HG02840 (cell line): ENCODE measurements around the gene ENTHD1.

Source experiments
- ATAC-seq: cut with Tn5 transposase; IDR thresholded peaks from one replicate; pipeline ENCODE4 v1.9.1; 2021; ENCODE audit warnings: mild to moderate bottlenecking, moderate library complexity, moderate number of reproducible peaks; ENCODE audit not compliant: unreplicated experiment, low FRiP score

Gene ENTHD1

GRCh38 chr22:39721206-39722031 lies 172.1 kb downstream of the ENTHD1 start:
- ATAC-seq, result no peak

DNA sequence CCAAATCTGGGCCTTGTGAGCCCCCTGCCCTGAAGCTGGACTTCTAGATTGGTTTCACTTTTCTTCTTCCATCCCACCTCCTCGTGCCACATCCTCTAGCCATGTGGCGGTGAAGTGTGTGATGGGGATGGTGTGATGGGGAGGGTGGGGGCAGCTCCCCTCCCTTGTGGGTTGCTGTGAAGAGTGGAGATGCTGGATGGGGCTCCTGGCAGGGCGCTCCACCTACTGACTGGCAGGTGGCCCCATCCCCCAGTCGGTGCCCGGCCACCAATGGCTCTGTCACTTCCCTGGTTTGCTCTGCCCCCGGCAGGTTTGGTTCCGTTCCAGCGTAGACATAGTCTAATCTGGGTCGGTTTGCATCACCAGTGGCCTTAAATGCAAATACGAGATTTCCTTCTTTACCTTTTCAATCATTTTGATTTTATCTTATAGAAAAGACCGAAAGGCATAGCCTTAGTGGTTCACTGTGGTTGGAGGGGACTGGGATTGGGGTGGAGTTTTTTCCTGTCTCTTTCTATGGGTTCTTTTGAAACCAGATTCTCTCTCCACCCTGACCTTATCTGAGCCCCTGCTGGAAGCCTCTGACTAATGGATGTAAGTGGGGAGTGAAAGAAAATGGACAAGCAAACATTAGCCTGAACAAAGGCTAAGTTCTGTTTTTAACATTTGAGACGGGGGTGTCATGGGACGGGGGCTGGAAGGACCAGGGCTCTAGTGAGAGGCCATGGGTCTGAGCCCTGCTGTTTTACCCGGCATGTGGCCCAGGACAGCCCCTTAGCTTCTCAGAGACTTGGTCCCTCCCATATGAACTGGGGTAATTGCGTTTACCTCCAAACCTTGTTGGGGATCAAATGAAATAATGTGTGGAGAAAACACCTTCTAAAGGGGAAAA lies 173.8 kb downstream of the ENTHD1 start:
- ATAC-seq, result no peak

- no peak for ATAC-seq
These were observed 174.6 kb downstream of the ENTHD1 start for GRCh38 chr22:39718921-39719475.

DNA sequence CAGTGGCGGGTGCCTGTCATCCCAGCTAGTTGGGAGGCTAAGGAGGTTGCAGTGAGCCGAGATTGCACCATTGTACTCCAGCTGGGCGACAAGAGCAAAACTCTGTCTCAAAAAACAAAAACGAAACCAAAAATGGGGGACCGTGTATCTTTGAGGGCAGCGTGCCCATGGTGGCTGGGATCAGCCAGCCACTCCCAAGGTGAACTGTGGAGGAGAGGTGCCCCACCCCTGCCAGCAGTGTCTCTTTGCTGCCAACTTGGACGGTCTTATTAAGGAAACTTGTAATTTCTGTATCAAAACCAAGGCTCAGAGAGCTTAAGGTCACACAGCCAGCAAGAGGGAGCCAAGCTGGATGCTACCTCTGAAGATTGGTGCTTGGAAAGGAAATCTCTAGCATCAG lies 175.4 kb downstream of the ENTHD1 start:
- ATAC-seq, result no peak

- no peak for ATAC-seq
These were observed 176.5 kb downstream of the ENTHD1 start for GRCh38 chr22:39717099-39717498.

DNA sequence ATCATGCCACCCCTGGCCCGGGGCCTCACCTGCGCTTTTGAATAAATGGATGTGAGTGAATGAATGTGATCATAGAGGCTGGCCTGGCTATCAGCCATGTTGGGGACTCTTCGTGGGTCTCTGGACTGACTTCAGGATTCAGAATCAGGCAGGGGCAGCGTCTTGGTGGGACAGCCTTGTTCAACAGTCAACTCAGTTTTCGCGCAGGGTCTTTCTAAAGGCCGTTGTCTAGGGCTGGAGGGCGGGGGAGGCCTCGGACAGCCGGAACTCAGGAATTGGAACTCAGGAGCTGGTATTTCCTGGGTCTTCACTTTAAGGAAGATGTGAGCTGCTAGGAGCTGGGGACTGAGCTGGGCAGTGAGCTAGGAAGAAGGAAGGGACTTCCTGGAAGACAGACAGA lies 177.0 kb downstream of the ENTHD1 start:
- no peak for ATAC-seq

DNA sequence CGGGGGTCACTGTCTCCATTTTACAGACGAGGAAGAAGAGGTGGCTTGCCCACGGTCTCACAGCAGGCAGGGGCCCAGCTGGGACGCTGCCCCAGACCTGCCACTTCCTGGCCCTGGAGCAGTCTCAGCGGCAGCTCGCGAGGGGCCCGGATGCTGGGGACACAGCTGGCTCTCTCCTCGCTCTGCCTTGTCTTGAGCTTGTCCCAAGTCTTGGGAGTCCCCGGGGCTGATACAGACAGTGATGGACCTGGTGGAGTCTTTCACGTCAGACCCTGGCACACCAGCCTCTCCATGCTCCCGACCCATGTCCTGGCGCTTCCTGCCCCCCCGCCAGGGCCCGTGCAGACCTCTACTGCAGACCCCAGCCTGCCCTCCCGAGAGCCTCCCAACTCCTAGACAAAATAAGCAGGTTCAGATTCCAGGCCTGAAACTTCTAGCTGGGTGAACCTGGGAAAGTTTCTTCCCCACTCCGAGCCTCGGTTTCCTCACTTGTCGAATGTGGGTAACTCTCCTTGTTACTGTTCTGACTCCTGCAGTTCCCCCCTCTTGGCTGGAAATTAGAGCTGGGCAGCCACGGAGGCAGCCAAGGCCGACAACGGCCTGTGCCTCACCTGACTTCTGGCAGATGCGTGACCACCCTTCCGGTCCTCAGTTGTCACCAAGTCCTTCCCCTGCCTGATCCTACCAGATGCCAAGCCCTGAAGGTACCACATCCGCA lies 177.6 kb downstream of the ENTHD1 start:
- no peak for ATAC-seq

DNA sequence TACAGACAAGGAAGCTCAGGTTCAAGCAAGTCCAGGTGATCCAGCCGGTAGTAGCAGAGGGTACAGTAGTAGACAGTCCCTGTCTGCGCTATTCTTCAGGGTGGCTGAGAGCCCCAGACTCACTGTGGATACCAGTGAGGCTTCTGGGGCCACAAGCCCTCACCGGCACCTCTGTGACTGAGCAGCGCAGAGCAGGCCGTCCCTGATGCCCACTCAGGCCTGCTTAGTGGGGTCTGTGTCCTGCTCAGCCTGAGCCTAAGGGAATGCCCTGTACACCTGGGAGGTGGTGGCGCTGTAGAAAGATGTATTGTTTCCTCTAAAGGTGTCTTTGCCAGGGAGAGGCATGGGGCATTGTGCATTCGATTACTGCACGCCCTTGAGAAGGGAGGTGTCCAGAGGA lies 179.2 kb downstream of the ENTHD1 start:
- ATAC-seq, result no peak

DNA sequence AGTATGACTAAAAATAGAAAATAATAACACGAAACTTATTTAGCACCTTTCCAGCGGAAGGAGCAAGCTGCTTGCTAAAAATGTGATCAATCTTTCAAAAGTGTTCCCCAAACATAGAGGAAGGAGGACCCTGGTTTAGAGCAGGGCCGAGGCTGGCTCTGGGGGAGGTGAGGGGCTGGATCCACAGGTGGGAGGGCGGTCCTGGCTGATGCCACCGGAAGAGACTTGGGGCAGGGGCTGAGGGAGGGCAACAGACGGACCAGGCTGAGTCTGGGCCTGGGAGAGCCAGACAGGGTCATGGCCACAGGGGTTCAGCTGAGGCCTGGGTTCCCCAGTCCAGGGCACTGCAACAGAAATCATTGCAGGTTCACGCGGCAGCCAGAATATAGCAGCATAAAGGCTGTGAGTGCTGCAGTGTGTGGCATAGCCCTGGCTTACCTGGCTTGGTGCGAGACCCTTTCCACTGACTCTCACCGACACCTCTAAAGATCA lies 179.7 kb downstream of the ENTHD1 start:
- no peak for ATAC-seq

DNA sequence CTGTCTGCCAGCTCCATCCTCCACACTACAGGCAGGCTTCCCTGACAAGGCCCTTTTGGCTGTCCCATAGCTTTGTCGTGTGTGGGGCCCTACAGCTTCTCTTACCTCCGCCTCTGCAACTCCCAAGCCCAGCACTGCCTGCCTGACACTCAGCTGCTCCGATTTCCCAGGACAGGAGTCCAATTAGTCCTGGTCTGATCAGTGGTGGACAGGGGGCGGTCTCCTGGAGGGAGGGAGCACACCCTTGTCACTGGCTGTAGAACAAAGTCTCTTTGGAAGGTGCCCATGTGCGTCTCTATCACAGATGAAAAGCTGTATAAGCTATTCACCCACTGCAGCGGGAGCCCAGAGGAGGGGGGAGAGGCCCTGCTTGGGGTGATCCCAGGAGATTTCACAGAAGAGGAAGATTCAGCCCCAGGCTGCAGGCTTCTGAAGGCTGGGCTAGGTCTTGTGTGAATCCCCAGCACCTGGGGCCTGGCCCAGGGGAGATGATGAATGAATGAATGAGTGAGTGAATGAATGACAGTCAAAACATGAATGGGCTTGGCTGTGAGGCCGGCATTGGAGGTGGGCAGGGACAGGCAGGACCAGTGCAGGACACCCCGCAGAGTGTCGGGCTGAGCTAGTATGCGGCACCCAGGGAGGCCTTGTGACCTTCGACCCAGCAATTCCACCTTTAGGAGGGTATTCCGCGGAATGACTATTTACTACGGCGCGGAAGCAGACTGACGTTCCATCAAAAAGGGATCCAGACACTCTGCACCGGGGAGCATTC lies 180.6 kb downstream of the ENTHD1 start:
- no peak for ATAC-seq

DNA sequence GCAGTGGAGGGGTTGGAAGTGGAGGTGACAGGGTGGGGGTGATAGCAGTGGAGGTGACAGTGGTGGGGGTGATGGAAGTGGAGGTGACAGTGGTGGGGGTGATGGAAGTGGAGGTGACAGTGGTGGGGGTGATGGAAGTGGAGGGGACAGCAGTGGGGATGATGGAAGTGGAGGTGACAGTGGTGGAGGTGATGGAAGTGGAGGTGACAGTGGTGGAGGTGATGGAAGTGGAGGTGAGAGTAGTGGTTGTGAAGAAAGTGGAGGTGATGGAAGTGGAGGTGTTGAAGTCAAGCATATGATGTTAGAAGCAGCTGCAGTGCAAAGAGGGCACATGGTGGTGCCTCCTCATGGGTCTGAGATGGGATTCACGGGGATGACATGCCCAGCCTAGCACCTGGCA lies 181.5 kb downstream of the ENTHD1 start:
- ATAC-seq, result no peak

DNA sequence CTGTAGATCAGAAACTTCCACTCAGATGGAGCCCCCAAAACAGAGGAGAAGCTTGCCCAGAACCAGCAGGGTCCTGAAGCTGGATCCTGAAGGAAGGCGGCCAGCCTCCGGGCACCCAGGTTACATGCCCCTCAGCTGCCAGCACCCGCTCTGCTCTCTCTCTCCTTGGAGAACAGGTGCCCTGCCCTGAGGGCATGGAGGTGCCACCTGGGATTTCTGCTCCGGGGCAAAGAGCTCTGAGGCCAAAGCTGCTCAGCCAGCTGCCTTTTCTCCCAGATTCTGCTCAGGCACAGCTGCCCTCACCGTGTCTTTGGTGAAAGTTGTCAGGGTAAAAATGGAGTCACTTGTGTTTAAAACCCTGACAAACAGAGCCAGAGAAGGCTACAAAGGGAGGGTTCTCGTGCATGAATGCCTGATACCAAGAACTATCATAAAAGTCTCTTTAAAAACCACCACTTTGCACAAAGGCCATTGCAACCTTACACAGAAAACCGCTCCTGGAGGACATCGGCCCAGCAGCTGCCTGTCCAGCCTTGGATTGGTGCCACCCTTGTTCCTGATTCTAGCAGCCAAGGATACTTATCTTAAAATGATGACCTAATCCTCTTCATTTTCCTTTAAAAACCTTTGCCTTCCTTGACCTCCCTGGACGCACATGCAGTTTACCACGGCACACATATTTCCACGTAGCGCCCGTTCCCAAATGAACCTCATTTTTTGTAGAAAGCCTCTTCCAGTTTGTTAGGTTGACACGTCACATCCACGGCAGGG lies 183.0 kb downstream of the ENTHD1 start:
- no peak for ATAC-seq

- no peak for ATAC-seq
These were observed 185.7 kb downstream of the ENTHD1 start for GRCh38 chr22:39707816-39708215.

GRCh38 chr22:39707351-39707750 lies 186.2 kb downstream of the ENTHD1 start:
- no peak for ATAC-seq

GRCh38 chr22:39706376-39707140 lies 187.0 kb downstream of the ENTHD1 start:
- no peak for ATAC-seq

DNA sequence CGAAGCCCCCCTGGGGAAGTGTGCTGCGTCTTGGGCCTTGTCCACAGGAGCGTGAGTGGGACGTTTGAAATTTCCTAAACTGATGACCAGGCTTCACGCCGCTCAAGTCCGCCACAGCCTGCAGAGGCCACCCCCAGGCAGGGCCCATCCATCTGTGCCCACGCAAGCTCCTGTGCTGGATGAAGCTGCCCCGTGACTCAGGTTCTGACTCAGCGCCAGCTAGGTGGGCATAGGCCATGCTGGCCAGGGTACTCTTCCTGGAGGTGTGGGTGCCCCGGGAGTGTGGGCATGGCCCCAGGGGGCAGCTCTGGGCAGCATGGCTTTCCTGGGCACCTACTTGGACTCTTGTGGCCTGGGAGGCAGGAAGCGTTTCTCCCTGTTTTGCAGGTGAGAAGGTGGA lies 188.2 kb downstream of the ENTHD1 start:
- ATAC-seq, result no peak

GRCh38 chr22:39703928-39704639 lies 189.5 kb downstream of the ENTHD1 start:
- ATAC-seq, result no peak

- no peak for ATAC-seq
These were observed 190.5 kb downstream of the ENTHD1 start for GRCh38 chr22:39703091-39703490.
